MM.1S (cell line): ENCODE measurements around the gene DFFB.

ENCODE experiments used
- DNase-seq: peaks from one replicate; pipeline ENCODE4 v3.0.0-alpha.2; 2015
- H2AFZ ChIP-seq: fragments of 300-600 bp; sonication (generic); 2 replicates; pipeline ENCODE4 v1.6.0; 2016; ENCODE audit warnings: antibody characterized with exemption, low read length
- H3F3A ChIP-seq: fragments of 300-600 bp; sonication (generic); 2 replicates; pipeline ENCODE4 v1.6.1; 2016; ENCODE audit warnings: mild to moderate bottlenecking, antibody characterized with exemption, low read length, moderate library complexity, mixed read lengths; ENCODE audit not compliant: insufficient read depth
- H3K27ac ChIP-seq: fragments of 300-600 bp; sonication (generic); 2 replicates; pipeline ENCODE4 v1.5.1; 2016; ENCODE audit warnings: mild to moderate bottlenecking, low read length
- H3K27me3 ChIP-seq: fragments of 300-600 bp; sonication (generic); replicated peaks from 2 replicates; pipeline ENCODE4 v1.6.0; 2016; ENCODE audit warnings: low read length; ENCODE audit not compliant: insufficient read depth
- H3K36me3 ChIP-seq: fragments of 300-600 bp; sonication (generic); replicated peaks from 2 replicates; pipeline ENCODE4 v1.6.1; 2016; ENCODE audit warnings: mild to moderate bottlenecking, low read length, mixed read lengths; ENCODE audit not compliant: insufficient read depth
- H3K4me1 ChIP-seq: fragments of 300-600 bp; sonication (generic); 2 replicates; pipeline ENCODE4 v1.6.1; 2016; ENCODE audit warnings: low read length, mixed read lengths
- H3K4me2 ChIP-seq: fragments of 300-600 bp; sonication (generic); 2 replicates; pipeline ENCODE4 v1.6.0; 2016; ENCODE audit warnings: low read depth, low read length
- H3K4me3 ChIP-seq: fragments of 300-600 bp; sonication (generic); 2 replicates; pipeline ENCODE4 v1.5.1; 2016; ENCODE audit warnings: low read length, mixed read lengths
- H3K79me2 ChIP-seq: fragments of 300-600 bp; sonication (generic); 2 replicates; pipeline ENCODE4 v1.6.1; 2016; ENCODE audit warnings: mixed run types, low read length, mixed read lengths
- H3K9ac ChIP-seq: fragments of 300-600 bp; sonication (generic); 2 replicates; pipeline ENCODE4 v1.6.1; 2016; ENCODE audit warnings: low read length, mixed read lengths
- H3K9me2 ChIP-seq: fragments of 300-600 bp; sonication (generic); replicated peaks from 2 replicates; pipeline ENCODE4 v1.6.1; 2016; ENCODE audit warnings: mild to moderate bottlenecking, low read length, mixed read lengths; ENCODE audit not compliant: insufficient read depth
- H3K9me3 ChIP-seq: fragments of 300-600 bp; sonication (generic); replicated peaks from 2 replicates; pipeline ENCODE4 v1.6.1; 2016; ENCODE audit warnings: mild to moderate bottlenecking, low read length, mixed read lengths; ENCODE audit not compliant: insufficient read depth
- H4K20me1 ChIP-seq: fragments of 300-600 bp; sonication (generic); 2 replicates; pipeline ENCODE4 v1.6.1; 2016; ENCODE audit warnings: mild to moderate bottlenecking, low read length, moderate library complexity, mixed read lengths; ENCODE audit not compliant: insufficient read depth
- CTCF ChIP-seq: fragments of 300-600 bp; sonication (generic); IDR thresholded peaks from 2 replicates; pipeline ENCODE4 v1.5.1; 2016; ENCODE audit warnings: antibody characterized with exemption, low read length, mixed read lengths
- EZH2 ChIP-seq: fragments of 300-600 bp; sonication (generic); optimal IDR thresholded peaks from 2 replicates; pipeline ENCODE3; 2017; ENCODE audit warnings: low read depth, mild to moderate bottlenecking, antibody characterized with exemption, low read length, mixed read lengths
- EZH2phosphoT487 ChIP-seq: fragments of 300-600 bp; sonication (generic); IDR thresholded peaks from 2 replicates; pipeline ENCODE4 v1.6.1; 2018; ENCODE audit warnings: antibody characterized with exemption, low read length

The DFFB gene

GRCh38 chr1:3824650-3825049, 32.6 kb upstream of the DFFB start:
- H3K27me3 ChIP-seq: no peaks in the 10 kb centered on the region
- no peaks in the 10 kb centered on the region for H3F3A ChIP-seq
- H3K9me2 ChIP-seq: no peaks in the 10 kb centered on the region
- H3K4me1 ChIP-seq: no peaks in the 10 kb centered on the region
- no peak overlapping the region for H3K27ac ChIP-seq
- no peaks in the 10 kb centered on the region for H4K20me1 ChIP-seq
- H3K36me3 ChIP-seq: 0 out of 2 replicates have a peak, but pooled peaks cover under 1% of the 10 kb centered on the region
- TF ChIP-seq EZH2phosphoT487: no peak
- no peak for TF ChIP-seq CTCF
- no peaks in the 10 kb centered on the region for H3K79me2 ChIP-seq
- H3K4me3 ChIP-seq: no peak overlapping the region
- no peak overlapping the region for H3K9ac ChIP-seq
- H3K9me3 ChIP-seq: no peaks in the 10 kb centered on the region
- H3K4me2 ChIP-seq: no peak overlapping the region
- no peak for DNase-seq
- no peak overlapping the region for H2AFZ ChIP-seq

GRCh38 chr1:3825356-3825755, 31.9 kb upstream of the DFFB start:
- H3K9ac ChIP-seq: no peak overlapping the region
- no peaks in the 10 kb centered on the region for H3K27me3 ChIP-seq
- H3K4me3 ChIP-seq: no peak overlapping the region
- no peak for DNase-seq
- H4K20me1 ChIP-seq: no peaks in the 10 kb centered on the region
- H3K9me2 ChIP-seq: no peaks in the 10 kb centered on the region
- no peaks in the 10 kb centered on the region for H3K79me2 ChIP-seq
- H3K27ac ChIP-seq: no peak overlapping the region
- 0 out of 2 replicates have a peak, but pooled peaks cover 4% of the 10 kb centered on the region for H3K36me3 ChIP-seq
- no peaks in the 10 kb centered on the region for H3F3A ChIP-seq
- H3K4me2 ChIP-seq: no peak overlapping the region
- no peaks in the 10 kb centered on the region for H3K4me1 ChIP-seq
- TF ChIP-seq CTCF (no peak), EZH2phosphoT487 (no peak)
- H3K9me3 ChIP-seq: no peaks in the 10 kb centered on the region
- no peak overlapping the region for H2AFZ ChIP-seq

GRCh38 chr1:3827813-3828307, 29.4 kb upstream of the DFFB start:
- Histone ChIP-seq H3K36me3 (0 out of 2 replicates have a peak, but pooled peaks cover 4% of the 10 kb centered on the region), H3K9ac (no peak overlapping the region), H3K27ac (no peak overlapping the region), H3K4me3 (no peak overlapping the region), H3K9me3 (no peaks in the 10 kb centered on the region), H3K4me2 (no peak overlapping the region), H3K27me3 (no peaks in the 10 kb centered on the region), H3F3A (no peaks in the 10 kb centered on the region), H2AFZ (no peak overlapping the region), H3K4me1 (no peaks in the 10 kb centered on the region), H4K20me1 (no peaks in the 10 kb centered on the region), H3K79me2 (no peaks in the 10 kb centered on the region), H3K9me2 (no peaks in the 10 kb centered on the region)
- no peak for TF ChIP-seq EZH2
- no peak for TF ChIP-seq EZH2phosphoT487
- TF ChIP-seq CTCF: no peak
- no peak for DNase-seq
